Mesodermal cell (in vitro differentiated cells): ENCODE results near the gene TEX54.
"Not testable (repeated sequence)": the region's sequence is repeated elsewhere in the genome, so short reads cannot be mapped to it uniquely, and the experiment has no call there.

Source experiments
- H3K27ac ChIP-seq: 2 replicates; pipeline ENCODE4 v1.7.0; 2013; ENCODE audit warnings: mild to moderate bottlenecking, low read depth, low read length, moderate library complexity; ENCODE audit not compliant: severe bottlenecking
- H3K36me3 ChIP-seq: 2 replicates; pipeline ENCODE4 v1.7.1; 2013; ENCODE audit warnings: mild to moderate bottlenecking, low read length, moderate library complexity; ENCODE audit not compliant: control insufficient read depth, insufficient read depth
- H3K4me1 ChIP-seq: one replicate; pipeline ENCODE4 v1.7.1; 2013; ENCODE audit warnings: mild to moderate bottlenecking, low read length; ENCODE audit not compliant: insufficient read depth, control insufficient read depth, poor library complexity, severe bottlenecking
- H3K4me3 ChIP-seq: 2 replicates; pipeline ENCODE4 v1.7.0; 2013; ENCODE audit warnings: low read length, control low read depth, mild to moderate bottlenecking; ENCODE audit not compliant: insufficient read depth, poor library complexity, severe bottlenecking; ENCODE audit errors: extremely low read depth
- H3K9me3 ChIP-seq: 2 replicates; pipeline ENCODE4 v1.7.1; 2013; ENCODE audit warnings: mild to moderate bottlenecking, low read length, moderate library complexity; ENCODE audit not compliant: control insufficient read depth
- WGBS, 2 experiments: methylation state at CpG; one replicate each; pipeline ENCODE4 v1.1.5; 2013; ENCODE audit warnings: missing lambda C conversion rate in 2 of 2; ENCODE audit not compliant: insufficient coverage in 2 of 2; 5-methylcytosine and 5-hydroxymethylcytosine counted together

The TEX54 gene

DNA sequence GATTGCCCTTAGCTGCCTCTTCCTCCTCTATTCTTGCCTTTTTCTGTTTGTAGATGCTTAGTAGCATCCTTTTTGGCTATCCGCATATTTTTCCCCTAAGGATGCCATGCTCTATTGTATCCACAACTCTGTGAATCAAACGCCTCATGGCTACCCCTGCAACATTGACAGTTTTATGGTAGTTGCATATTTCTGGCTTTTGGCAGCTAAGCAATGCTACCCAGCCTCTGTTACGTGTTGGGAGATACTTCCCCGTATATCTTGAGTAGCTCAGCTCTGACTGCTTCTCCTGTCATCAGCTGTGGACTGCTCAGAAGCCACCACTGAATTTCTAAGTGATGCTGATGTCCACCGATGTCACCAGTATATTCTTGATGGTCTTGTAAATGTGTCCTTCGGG, 33.0 kb upstream of the TEX54 start:
- H3K4me1 ChIP-seq, result peaks cover 15% of the 10 kb centered on the region
- H3K36me3 ChIP-seq, result peaks cover 36% of the 10 kb centered on the region
- WGBS, 2 experiments, result 96 to 97% methylated on average over 4 to 5 of the region's 6 CpGs
- H3K27ac ChIP-seq, result no peak overlapping the region
- H3K4me3 ChIP-seq, result no peak overlapping the region
- no peaks in the 10 kb centered on the region for H3K9me3 ChIP-seq

- Histone ChIP-seq H3K36me3 (peaks cover 34% of the 10 kb centered on the region), H3K9me3 (no peaks in the 10 kb centered on the region), H3K27ac (no peak overlapping the region), H3K4me1 (peaks cover 15% of the 10 kb centered on the region), H3K4me3 (no peak overlapping the region)
- WGBS, 2 experiments, result 95% methylated on average over 2 of the region's 4 CpGs
These were observed 31.2 kb upstream of the TEX54 start for GRCh38 chr11:62863687-62864335.

DNA sequence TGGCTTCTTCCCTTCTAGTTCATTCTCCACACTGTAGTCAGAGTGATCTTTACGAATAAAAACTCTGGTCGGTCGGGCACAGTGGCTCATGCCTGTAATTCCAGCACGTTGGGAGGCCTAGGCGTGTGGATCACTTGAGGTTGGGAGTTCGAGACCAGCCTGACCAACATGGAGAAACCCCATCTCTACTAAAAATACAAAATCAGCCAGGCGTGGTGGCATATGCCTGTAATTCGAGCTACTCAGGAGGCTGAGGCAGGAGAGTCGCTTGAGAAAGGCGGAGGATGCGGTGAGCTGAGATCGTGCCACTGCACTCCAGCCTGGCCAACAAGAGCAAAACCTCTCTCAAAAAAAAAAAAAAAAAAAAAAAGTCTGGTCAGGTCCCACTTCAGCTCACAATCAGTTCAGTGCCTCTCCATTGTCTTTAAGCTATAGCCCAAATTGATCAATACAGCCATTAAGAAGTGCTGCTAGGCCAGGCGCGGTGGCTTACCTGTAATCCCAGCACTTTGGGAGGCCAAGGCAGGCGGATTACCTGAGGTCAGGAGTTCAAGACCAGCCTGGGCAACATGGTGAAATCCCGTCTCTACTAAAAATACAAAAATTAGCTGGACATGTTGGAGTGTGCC, 29.0 kb upstream of the TEX54 start:
- Histone ChIP-seq H3K27ac (peak overlapping the region; percentile 61), H3K4me1 (peaks cover 24% of the 10 kb centered on the region), H3K36me3 (peaks cover 23% of the 10 kb centered on the region)
- 89 to 93% methylated on average over 14 of the region's 16 CpGs for WGBS, 2 experiments
- H3K9me3 ChIP-seq, H3K4me3 ChIP-seq: not testable (repeated sequence)

DNA sequence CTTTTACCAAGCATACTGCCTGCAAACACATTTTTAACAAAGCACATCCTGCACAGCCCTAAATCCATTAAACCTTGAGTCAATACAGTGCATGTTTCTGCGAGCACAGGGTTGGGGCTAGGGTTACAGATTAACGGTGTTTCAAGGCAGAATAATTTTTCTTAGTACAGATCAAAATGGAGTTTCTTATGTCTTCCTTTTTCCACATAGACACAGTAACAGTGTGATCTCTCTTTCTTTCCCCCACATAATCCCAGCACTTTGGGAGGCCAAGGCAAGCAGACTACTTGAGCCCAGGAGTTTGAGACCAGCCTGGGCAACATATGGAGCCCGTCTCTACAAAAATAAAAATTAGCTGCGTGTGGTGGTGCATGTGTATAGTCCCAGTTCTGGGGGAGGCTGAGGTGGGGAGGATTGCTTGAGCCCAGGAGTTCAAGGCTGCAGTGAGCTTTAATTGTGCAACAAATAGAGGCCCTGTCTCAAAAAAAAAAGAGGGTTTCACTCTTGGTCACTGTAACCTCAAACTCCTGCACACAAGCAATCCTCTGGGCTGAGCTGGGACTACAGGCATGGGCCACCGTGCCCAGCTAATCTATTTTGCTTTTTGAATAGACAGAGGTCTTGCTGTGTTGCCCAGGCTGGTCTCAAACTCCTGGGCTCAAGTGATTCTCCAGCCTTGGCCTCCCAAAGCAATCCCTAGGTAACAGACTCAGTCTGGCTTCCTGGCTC, 28.4 kb upstream of the TEX54 start:
- Histone ChIP-seq H3K9me3 (no peaks in the 10 kb centered on the region), H3K4me3 (no peak overlapping the region), H3K4me1 (peaks cover 24% of the 10 kb centered on the region), H3K36me3 (peaks cover 23% of the 10 kb centered on the region), H3K27ac (peak overlapping the region; percentile 61)
- 94 to 100% methylated on average over 1 to 3 of the region's 5 CpGs for WGBS, 2 experiments

GRCh38 chr11:62859281-62859703, 26.7 kb upstream of the TEX54 start:
- WGBS, 2 experiments, result 96 to 97% methylated on average over 3 to 4 of the region's 8 CpGs
- Histone ChIP-seq H3K36me3 (peaks cover 27% of the 10 kb centered on the region), H3K27ac (peak overlapping the region; percentile 53), H3K4me1 (peaks cover 24% of the 10 kb centered on the region)
- H3K9me3 ChIP-seq, H3K4me3 ChIP-seq: not testable (repeated sequence)

DNA sequence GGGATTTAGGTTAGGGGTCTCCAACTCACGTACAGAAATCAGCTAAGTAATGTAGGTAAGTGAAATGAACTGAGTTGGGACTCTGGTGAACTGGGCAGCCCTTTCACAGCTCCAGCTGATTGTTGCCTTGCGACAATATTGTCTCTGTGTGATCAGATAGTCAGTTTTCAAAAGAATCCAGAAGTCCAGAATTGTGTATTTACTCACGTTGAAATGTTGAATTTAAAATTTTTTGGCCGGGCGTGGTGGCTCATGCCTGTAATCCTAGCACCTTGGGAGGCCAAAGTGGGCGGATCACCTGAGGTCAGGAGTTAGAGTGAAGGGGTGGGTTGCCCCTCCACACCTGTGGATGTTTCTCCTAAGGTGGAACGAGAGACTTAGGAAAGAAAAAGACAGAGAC, 25.6 kb upstream of the TEX54 start:
- H3K36me3 ChIP-seq, result peaks cover 29% of the 10 kb centered on the region
- H3K9me3 ChIP-seq, result no peaks in the 10 kb centered on the region
- peaks cover 29% of the 10 kb centered on the region for H3K4me1 ChIP-seq
- peak overlapping the region; percentile 69 for H3K27ac ChIP-seq
- 14 to 29% methylated on average over 5 to 7 of the region's 7 CpGs for WGBS, 2 experiments
- H3K4me3 ChIP-seq, result peak overlapping the region; percentile 92

GRCh38 chr11:62857541-62857982, 24.9 kb upstream of the TEX54 start:
- Histone ChIP-seq H3K4me3 (peak overlapping the region; percentile 92), H3K36me3 (peaks cover 34% of the 10 kb centered on the region), H3K27ac (peak overlapping the region; percentile 69), H3K4me1 (peaks cover 35% of the 10 kb centered on the region), H3K9me3 (no peaks in the 10 kb centered on the region)
- 25 to 40% methylated on average over 2 of the region's 2 CpGs for WGBS, 2 experiments

- Histone ChIP-seq H3K9me3 (no peaks in the 10 kb centered on the region), H3K4me3 (peak overlapping the region; percentile 92), H3K27ac (peak overlapping the region; percentile 95), H3K36me3 (peaks cover 45% of the 10 kb centered on the region), H3K4me1 (peaks cover 25% of the 10 kb centered on the region)
- 0 to 1% methylated on average over 15 to 16 of the region's 20 CpGs for WGBS, 2 experiments
These were observed 23.8 kb upstream of the TEX54 start for GRCh38 chr11:62856333-62856895.

DNA sequence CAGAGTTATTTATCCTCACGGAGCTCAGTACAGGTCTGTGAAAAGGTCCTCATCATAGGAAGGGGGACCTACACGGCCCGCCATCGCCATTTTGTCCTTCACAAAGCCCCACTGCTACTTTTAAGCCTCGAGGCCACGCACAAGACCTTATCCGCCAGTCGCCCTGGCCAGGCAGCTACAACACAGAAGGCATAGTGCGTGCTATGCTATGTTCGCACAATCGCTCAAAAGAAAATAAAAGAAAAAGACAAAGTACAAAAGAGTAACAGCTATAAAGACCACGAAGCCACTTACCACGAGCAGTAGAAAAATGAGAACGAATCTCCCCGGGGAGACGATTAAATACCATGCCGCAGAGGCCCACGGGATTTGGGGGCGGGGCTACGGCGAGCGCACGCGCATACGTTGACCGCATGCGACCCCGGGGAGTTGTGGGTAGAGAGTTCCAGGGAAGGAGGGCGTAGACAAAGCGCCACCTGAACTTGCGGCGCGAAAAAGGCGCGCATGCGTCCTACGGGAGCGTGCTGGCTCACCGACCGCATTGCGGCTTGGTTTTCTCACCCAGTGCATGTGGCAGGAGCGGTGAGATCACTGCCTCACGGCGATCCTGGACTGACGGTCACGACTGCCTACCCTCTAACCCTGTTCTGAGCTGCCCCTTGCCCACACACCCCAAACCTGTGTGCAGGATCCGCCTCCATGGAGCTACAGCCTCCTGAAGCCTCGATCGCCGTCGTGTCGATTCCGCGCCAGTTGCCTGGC, 23.1 kb upstream of the TEX54 start:
- 0% methylated on average over 44 to 51 of the region's 54 CpGs for WGBS, 2 experiments
- Histone ChIP-seq H3K4me1 (peaks cover 21% of the 10 kb centered on the region), H3K36me3 (peaks cover 42% of the 10 kb centered on the region), H3K4me3 (peak overlapping the region; percentile 92), H3K9me3 (no peaks in the 10 kb centered on the region), H3K27ac (peak overlapping the region; percentile 95)
